Measurements from ENCODE around the gene DSP. TPM values are rescaled to one million over a fixed set of nuclear protein-coding genes. Genes with fewer than 3 reads are reported as not detected.

DSP gene
- total and polyA plus RNA-seq, 2 of the 13 experiments (the other 11 are each of a cell fraction or from before 2014, with no cell fraction given) = 89.8 to 117 TPM

DNA sequence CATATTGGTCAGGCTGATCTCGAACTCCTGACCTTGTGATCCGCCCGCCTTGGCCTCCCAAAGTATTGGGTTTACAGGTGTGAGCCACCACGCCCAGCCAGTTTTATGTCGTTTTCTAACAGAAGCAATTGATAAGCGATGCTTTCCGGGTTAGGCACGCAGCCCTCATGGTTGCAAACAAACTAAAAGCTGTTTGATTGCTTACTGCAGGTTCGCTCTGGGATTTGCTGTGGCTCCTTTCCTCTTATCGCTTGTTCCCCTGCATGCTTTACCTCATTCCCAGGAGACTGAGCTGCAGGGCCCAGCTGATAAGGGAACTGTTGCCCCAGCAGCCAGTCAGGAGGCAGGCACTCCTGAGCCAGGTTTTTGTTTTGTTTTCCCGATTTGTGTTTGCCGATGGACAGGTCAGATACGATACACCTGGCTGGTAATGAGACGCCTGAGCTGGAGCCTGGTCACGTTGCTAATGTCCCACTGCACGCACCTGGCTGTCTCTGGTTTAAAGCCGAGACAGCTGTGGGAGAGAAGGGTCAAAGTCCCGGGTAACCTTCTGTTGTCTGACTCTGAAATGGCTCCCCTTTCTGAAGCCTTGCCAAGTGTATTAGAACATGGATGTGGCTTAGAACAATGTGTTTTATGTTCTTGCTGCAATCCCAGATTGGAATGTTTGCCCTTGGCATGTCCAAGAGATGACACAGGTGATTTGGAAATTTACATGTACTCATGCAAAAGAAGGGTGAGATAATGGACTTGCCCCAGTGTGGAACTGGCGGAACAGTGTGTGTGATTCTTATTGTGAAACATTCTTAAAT is 19.9 kb downstream of the DSP start (continued):
- TF ChIP-seq ZBTB42 (CRISPR knock-in tag; IDR thresholded peaks at IDR 0.05) = peak; percentile 83; the same call in 1 of the 2 replicates
- TF ChIP-seq XBP1 (CRISPR knock-in tag; IDR thresholded peaks at IDR 0.05) = no peak; the same call in 1 of the 2 replicates
- TF ChIP-seq, protein P1, sequence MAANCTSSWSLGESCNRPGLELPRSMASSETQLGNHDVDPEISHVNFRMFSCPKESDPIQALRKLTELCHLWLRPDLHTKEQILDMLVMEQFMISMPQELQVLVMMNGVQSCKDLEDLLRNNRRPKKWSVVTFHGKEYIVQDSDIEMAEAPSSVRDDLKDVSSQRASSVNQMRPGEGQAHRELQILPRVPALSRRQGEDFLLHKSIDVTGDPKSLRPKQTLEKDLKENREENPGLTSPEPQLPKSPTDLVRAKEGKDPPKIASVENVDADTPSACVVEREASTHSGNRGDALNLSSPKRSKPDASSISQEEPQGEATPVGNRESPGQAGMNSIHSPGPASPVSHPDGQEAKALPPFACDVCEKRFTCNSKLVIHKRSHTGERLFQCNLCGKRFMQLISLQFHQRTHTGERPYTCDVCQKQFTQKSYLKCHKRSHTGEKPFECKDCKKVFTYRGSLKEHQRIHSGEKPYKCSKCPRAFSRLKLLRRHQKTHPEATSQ (CRISPR knock-in tag; IDR thresholded peaks at IDR 0.05; ENCODE audit: borderline replicate concordance) = peak; percentile 95; the same call in 1 of the 2 replicates
- TF ChIP-seq, protein P2, sequence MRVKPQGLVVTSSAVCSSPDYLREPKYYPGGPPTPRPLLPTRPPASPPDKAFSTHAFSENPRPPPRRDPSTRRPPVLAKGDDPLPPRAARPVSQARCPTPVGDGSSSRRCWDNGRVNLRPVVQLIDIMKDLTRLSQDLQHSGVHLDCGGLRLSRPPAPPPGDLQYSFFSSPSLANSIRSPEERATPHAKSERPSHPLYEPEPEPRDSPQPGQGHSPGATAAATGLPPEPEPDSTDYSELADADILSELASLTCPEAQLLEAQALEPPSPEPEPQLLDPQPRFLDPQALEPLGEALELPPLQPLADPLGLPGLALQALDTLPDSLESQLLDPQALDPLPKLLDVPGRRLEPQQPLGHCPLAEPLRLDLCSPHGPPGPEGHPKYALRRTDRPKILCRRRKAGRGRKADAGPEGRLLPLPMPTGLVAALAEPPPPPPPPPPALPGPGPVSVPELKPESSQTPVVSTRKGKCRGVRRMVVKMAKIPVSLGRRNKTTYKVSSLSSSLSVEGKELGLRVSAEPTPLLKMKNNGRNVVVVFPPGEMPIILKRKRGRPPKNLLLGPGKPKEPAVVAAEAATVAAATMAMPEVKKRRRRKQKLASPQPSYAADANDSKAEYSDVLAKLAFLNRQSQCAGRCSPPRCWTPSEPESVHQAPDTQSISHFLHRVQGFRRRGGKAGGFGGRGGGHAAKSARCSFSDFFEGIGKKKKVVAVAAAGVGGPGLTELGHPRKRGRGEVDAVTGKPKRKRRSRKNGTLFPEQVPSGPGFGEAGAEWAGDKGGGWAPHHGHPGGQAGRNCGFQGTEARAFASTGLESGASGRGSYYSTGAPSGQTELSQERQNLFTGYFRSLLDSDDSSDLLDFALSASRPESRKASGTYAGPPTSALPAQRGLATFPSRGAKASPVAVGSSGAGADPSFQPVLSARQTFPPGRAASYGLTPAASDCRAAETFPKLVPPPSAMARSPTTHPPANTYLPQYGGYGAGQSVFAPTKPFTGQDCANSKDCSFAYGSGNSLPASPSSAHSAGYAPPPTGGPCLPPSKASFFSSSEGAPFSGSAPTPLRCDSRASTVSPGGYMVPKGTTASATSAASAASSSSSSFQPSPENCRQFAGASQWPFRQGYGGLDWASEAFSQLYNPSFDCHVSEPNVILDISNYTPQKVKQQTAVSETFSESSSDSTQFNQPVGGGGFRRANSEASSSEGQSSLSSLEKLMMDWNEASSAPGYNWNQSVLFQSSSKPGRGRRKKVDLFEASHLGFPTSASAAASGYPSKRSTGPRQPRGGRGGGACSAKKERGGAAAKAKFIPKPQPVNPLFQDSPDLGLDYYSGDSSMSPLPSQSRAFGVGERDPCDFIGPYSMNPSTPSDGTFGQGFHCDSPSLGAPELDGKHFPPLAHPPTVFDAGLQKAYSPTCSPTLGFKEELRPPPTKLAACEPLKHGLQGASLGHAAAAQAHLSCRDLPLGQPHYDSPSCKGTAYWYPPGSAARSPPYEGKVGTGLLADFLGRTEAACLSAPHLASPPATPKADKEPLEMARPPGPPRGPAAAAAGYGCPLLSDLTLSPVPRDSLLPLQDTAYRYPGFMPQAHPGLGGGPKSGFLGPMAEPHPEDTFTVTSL (CRISPR knock-in tag; IDR thresholded peaks at IDR 0.05; ENCODE audit: borderline replicate concordance) = peak; percentile 98
- TF ChIP-seq TBX2 (CRISPR knock-in tag; IDR thresholded peaks at IDR 0.05; ENCODE audit: borderline replicate concordance) = peak; percentile 100
- peak; percentile 70 for TF ChIP-seq BORCS8-MEF2B (CRISPR knock-in tag; IDR thresholded peaks at IDR 0.05)
- peak; percentile 86 for TF ChIP-seq ZNF274 (CRISPR knock-in tag; IDR thresholded peaks at IDR 0.05)
- TF ChIP-seq, protein P3, sequence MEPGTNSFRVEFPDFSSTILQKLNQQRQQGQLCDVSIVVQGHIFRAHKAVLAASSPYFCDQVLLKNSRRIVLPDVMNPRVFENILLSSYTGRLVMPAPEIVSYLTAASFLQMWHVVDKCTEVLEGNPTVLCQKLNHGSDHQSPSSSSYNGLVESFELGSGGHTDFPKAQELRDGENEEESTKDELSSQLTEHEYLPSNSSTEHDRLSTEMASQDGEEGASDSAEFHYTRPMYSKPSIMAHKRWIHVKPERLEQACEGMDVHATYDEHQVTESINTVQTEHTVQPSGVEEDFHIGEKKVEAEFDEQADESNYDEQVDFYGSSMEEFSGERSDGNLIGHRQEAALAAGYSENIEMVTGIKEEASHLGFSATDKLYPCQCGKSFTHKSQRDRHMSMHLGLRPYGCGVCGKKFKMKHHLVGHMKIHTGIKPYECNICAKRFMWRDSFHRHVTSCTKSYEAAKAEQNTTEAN (CRISPR knock-in tag; conservative IDR thresholded peaks at IDR 0.05) = peak; percentile 36; the same call in 1 of the 2 replicates
- TF ChIP-seq ISX (CRISPR knock-in tag; conservative IDR thresholded peaks at IDR 0.05) = no peak
- TF ChIP-seq SMAD9 (CRISPR knock-in tag; IDR thresholded peaks at IDR 0.05) = no peak
- peak; percentile 97 for TF ChIP-seq PITX1 (CRISPR knock-in tag; IDR thresholded peaks at IDR 0.05)
- no peak; the same call in 1 of the 2 replicates for TF ChIP-seq ZNF546 (CRISPR knock-in tag; conservative IDR thresholded peaks at IDR 0.05)
- TF ChIP-seq, protein P4, sequence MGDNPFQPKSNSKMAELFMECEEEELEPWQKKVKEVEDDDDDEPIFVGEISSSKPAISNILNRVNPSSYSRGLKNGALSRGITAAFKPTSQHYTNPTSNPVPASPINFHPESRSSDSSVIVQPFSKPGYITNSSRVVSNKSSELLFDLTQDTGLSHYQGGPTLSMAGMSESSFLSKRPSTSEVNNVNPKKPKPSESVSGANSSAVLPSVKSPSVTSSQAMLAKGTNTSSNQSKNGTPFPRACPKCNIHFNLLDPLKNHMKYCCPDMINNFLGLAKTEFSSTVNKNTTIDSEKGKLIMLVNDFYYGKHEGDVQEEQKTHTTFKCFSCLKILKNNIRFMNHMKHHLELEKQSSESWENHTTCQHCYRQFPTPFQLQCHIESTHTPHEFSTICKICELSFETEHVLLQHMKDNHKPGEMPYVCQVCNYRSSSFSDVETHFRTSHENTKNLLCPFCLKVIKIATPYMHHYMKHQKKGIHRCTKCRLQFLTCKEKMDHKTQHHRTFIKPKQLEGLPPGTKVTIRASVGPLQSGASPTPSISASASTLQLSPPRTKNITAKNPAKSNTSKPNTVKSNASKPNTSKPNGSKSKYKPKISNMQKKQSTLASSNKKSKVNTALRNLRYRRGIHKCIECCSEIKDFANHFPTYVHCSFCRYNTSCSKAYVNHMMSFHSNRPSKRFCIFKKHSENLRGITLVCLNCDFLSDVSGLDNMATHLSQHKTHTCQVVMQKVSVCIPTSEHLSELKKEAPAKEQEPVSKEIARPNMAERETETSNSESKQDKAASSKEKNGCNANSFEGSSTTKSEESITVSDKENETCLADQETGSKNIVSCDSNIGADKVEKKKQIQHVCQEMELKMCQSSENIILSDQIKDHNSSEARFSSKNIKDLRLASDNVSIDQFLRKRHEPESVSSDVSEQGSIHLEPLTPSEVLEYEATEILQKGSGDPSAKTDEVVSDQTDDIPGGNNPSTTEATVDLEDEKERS (CRISPR knock-in tag; IDR thresholded peaks at IDR 0.05) = peak; percentile 91; the same call in 1 of the 2 replicates
- TF ChIP-seq, protein P5, sequence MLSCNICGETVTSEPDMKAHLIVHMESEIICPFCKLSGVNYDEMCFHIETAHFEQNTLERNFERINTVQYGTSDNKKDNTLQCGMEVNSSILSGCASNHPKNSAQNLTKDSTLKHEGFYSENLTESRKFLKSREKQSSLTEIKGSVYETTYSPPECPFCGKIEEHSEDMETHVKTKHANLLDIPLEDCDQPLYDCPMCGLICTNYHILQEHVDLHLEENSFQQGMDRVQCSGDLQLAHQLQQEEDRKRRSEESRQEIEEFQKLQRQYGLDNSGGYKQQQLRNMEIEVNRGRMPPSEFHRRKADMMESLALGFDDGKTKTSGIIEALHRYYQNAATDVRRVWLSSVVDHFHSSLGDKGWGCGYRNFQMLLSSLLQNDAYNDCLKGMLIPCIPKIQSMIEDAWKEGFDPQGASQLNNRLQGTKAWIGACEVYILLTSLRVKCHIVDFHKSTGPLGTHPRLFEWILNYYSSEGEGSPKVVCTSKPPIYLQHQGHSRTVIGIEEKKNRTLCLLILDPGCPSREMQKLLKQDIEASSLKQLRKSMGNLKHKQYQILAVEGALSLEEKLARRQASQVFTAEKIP (CRISPR knock-in tag; IDR thresholded peaks at IDR 0.05; ENCODE audit: borderline replicate concordance) = no peak
